ENCODE results near the gene BLVRA. TPM values are rescaled to one million over a fixed set of nuclear protein-coding genes. Genes with fewer than 3 reads are reported as not detected.
"Not testable (repeated sequence)": the region's sequence is repeated elsewhere in the genome, so short reads cannot be mapped to it uniquely, and the experiment has no call there.

BLVRA gene
- total RNA-seq, 1 donor: 24.0 TPM

- peak; percentile 37 for TF ChIP-seq CTCF (IDR thresholded peaks at IDR 0.05; ENCODE audit: insufficient read depth, low read length)
- H3K4me3 ChIP-seq (ENCODE audit: low read depth, low read length): not testable (repeated sequence)
- peak; percentile 12 for DNase-seq (ENCODE audit: low read depth)
Measured at GRCh38 chr7:43810195-43810941, 51.9 kb downstream of the BLVRA start.

- no peak for DNase-seq (ENCODE audit: low read depth)
- no peak for TF ChIP-seq CTCF (IDR thresholded peaks at IDR 0.05; ENCODE audit: insufficient read depth, low read length)
- H3K4me3 ChIP-seq (ENCODE audit: low read depth, low read length): no peak overlapping the region
Measured at GRCh38 chr7:43815373-43815772, 56.9 kb downstream of the BLVRA start.

- DNase-seq (ENCODE audit: low read depth); H3K4me3 ChIP-seq (ENCODE audit: low read depth, low read length): not testable (repeated sequence)
Measured at GRCh38 chr7:43816046-43816797, 57.7 kb downstream of the BLVRA start.

GRCh38 chr7:43823425-43823824 is 64.9 kb downstream of the BLVRA start:
- not testable (repeated sequence) for DNase-seq (ENCODE audit: low read depth); H3K4me3 ChIP-seq (ENCODE audit: low read depth, low read length)

GRCh38 chr7:43823941-43824340 is 65.5 kb downstream of the BLVRA start:
- H3K4me3 ChIP-seq (ENCODE audit: low read depth, low read length): no peak overlapping the region
- TF ChIP-seq CTCF (IDR thresholded peaks at IDR 0.05; ENCODE audit: insufficient read depth, low read length): no peak
- DNase-seq (ENCODE audit: low read depth): no peak

GRCh38 chr7:43824513-43824912 is 66.0 kb downstream of the BLVRA start:
- not testable (repeated sequence) for H3K4me3 ChIP-seq (ENCODE audit: low read depth, low read length); DNase-seq (ENCODE audit: low read depth)

- H3K4me3 ChIP-seq (ENCODE audit: low read depth, low read length): no peak overlapping the region
- peak; percentile 25 for DNase-seq (ENCODE audit: low read depth)
- no peak for TF ChIP-seq CTCF (IDR thresholded peaks at IDR 0.05; ENCODE audit: insufficient read depth, low read length)
Measured at GRCh38 chr7:43824963-43825362, 66.5 kb downstream of the BLVRA start.

GRCh38 chr7:43825391-43825808 is 66.9 kb downstream of the BLVRA start:
- TF ChIP-seq CTCF (IDR thresholded peaks at IDR 0.05; ENCODE audit: insufficient read depth, low read length): no peak
- H3K4me3 ChIP-seq (ENCODE audit: low read depth, low read length): no peak overlapping the region
- DNase-seq (ENCODE audit: low read depth): no peak

GRCh38 chr7:43830917-43831316 is 72.4 kb downstream of the BLVRA start:
- not testable (repeated sequence) for DNase-seq (ENCODE audit: low read depth); H3K4me3 ChIP-seq (ENCODE audit: low read depth, low read length)

Measured in fibroblast of the aortic adventitia (primary cell).